GM18868 (cell line): ENCODE results near the gene TNFRSF25.
"Not testable (repeated sequence)": the region's sequence is repeated elsewhere in the genome, so short reads cannot be mapped to it uniquely, and the experiment has no call there.

ENCODE experiments used
- ATAC-seq: cut with Tn5 transposase; IDR thresholded peaks from one replicate; pipeline ENCODE4 v1.9.1; 2021; ENCODE audit warnings: mild to moderate bottlenecking, moderate library complexity; ENCODE audit not compliant: unreplicated experiment

Gene TNFRSF25

GRCh38 chr1:6454856-6455751, 10.9 kb downstream of the TNFRSF25 start:
- no peak for ATAC-seq

GRCh38 chr1:6453895-6454855, 11.8 kb downstream of the TNFRSF25 start:
- not testable (repeated sequence) for ATAC-seq

- ATAC-seq: no peak
Measured at GRCh38 chr1:6450943-6451373, 15.0 kb downstream of the TNFRSF25 start.

DNA sequence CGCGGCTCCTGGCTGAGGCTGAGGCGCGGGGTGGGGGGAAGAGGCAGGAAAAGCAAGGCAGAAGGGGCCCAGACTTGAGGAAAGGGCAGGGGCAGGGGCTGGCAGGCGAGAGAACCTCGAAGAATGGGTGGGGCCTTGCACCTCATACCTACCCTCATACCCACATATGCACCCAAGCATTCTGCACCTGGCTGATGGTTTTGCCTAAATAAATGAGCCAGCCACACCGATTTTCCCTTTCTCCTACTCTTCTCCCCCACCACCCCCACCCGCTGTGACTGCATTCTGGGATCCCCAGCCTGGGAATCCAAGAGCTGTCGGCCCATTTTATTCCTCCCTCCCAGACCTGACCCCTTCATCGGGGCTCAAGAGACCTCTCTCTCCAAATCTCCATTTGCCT, 15.5 kb downstream of the TNFRSF25 start:
- not testable (repeated sequence) for ATAC-seq

DNA sequence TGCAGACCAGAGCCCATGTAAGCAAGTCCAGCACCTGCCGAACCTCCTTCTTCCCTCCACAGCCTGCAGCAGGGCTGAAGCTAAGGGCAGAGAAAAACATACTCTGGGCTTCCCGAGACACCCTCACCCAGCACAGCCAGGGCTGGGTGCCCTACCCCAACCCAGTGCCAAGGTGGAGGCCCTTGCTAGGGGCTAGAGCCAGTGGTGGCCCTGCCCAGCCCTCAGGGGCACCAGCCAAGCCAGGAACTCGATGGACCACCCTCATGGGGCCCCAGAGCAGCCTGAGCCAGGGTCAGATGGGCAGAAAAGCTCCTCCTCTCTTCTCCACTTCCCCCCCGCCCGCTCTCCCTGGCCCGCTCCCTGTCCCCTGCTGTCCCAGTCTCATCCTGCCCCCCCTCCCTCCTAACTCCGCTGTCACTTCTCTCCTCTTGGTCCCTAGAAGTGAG, 15.9 kb downstream of the TNFRSF25 start:
- no peak for ATAC-seq

GRCh38 chr1:6448749-6449631, 17.0 kb downstream of the TNFRSF25 start:
- ATAC-seq: no peak

GRCh38 chr1:6447818-6448748, 17.9 kb downstream of the TNFRSF25 start:
- no peak for ATAC-seq

GRCh38 chr1:6447016-6447817, 18.8 kb downstream of the TNFRSF25 start:
- no peak for ATAC-seq

DNA sequence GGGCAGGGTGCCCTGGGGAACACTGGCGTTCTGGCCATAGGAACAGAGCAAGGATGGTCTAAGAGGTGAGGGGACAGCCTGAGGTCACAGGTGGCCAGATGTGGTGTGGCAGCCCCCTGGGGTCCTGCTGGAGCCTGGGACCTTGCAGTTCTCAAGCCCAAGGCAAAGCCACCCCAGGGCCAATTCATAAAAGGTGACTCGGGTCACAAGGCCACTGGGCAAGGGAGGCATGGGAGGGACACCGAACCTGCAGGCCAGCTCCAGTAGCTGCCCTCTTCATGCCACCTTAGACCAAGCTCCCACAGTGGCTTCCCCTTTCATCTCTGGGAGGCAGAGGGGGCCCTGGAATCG, 19.3 kb downstream of the TNFRSF25 start:
- ATAC-seq: no peak

DNA sequence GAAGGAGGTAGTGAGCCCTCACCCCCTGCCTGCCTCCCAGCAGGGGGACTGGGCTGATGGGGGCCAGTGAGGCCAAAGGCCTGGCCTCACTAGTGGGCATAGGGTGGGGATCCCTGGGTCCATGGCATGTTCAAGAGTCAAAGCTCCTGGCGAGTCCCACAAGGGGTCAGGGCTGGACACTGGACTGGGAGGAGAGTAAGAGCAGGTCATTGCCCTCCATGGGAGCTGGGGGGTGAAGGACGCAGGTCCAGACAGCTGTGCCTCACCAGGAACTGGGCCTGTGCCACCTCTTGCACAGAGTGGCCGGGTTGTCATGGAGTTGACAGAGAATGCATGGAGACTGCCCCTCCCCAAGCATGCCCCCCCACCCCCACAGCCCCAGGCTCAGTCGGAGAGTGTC, 20.0 kb downstream of the TNFRSF25 start:
- not testable (repeated sequence) for ATAC-seq

DNA sequence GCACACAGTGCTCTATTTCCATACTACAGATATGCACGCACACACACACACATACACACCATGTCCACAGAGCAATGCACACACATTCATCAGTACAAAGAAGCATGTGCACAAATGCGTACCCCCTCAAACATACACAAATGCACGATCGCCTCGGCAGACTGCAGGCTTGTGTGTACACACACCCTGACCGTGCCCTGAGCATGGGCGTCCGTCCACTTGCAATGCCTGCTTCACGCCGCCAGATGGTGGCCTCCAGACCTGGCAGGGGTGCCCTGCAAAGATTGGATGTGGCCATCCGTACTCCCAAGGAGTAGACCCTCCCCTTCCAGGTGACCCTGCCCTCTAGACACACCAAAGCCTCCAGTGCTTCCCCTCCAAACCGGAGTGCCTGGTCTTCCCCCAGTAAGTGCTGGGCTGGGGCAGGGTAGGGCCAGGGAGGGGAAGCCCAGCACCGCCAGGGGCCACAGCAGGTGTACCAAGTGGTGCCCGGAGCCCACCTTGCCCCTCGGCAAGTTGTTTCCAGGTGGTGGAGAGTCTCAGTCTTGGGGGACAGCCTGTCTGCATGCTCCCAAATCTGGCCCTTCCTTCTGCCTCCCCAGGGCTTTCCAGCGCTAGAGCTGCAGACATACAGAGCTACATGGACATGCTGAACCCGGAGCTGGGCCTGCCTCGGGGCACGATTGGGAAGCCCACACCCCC, 20.8 kb downstream of the TNFRSF25 start:
- no peak for ATAC-seq

GRCh38 chr1:6444377-6444776, 21.6 kb downstream of the TNFRSF25 start:
- no peak for ATAC-seq

GRCh38 chr1:6443339-6444115, 22.4 kb downstream of the TNFRSF25 start:
- no peak for ATAC-seq

- no peak for ATAC-seq
Measured at GRCh38 chr1:6441586-6441985, 24.4 kb downstream of the TNFRSF25 start.

- no peak for ATAC-seq
Measured at GRCh38 chr1:6440198-6441126, 25.5 kb downstream of the TNFRSF25 start.

GRCh38 chr1:6438047-6438525, 27.9 kb downstream of the TNFRSF25 start:
- ATAC-seq: no peak
